CD4-positive, alpha-beta T cell treated with Interleukin-17A for 4 hours (primary cell): ENCODE measurements around the gene GCAT.

Experiments used
- DNase-seq: peaks from one replicate; pipeline ENCODE4 v3.0.0-alpha.2; 2020; ENCODE audit warnings: mixed read lengths

GCAT gene

DNA sequence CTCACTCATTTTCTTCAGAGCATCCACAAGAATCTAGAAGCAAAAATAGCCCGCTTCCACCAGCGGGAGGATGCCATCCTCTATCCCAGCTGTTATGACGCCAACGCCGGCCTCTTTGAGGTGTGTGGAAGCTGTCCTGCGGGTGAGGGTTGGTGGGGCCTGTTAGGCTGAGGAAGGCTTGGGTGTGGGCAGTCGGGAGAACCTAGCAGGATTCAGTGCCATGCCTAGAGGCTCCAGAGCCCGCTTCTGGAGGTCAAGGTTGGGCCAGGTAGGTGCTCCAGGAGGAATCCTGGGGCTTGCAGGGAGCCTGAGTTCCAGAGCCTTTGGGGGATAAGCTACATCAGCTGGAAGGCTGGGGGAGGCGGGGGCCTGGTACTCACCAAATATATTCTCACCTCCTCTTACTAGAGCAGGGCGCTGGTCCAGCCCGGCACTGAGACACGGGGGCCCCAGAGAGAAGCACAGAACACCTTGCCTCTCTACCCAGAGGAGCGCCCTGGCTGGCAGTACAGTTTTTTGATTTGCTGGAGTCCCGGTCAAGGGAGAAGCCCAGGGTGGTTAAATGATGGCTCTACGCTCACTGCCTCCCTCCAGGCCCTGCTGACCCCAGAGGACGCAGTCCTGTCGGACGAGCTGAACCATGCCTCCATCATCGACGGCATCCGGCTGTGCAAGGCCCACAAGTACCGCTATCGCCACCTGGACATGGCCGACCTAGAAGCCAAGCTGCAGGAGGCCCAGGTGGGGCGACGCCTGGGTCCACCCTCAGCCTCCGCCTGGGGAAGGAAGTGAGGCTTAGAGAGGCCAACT, 5.3 kb downstream of the GCAT start:
- no peak for DNase-seq

GRCh38 chr22:37815593-37815992, 7.9 kb downstream of the GCAT start:
- no peak for DNase-seq

DNA sequence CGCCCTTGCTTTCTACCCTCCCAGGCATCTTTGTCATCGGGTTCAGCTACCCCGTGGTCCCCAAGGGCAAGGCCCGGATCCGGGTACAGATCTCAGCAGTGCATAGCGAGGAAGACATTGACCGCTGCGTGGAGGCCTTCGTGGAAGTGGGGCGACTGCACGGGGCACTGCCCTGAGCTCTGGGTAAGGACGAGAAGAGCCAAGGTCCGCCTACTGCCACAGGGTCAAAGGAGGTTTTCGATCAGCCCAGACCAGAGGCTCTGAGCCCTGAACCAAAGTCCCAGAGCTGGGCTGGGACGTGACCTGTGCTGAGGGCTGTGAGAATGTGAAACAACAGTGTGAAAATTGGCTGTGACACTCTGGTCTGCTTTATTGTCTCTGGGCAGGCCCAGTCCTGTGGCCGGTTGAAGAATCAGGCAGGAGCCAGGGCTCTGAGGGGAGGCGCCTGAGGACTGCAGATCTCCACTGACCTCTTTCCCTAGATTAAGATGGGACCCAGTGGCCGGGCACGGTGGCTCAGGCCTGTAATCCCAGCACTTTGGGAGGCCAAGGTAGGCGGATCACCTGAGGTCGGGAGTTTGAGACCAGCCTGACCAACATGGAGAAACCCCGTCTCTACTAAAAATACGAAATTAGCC, 8.9 kb downstream of the GCAT start:
- DNase-seq, result no peak

DNA sequence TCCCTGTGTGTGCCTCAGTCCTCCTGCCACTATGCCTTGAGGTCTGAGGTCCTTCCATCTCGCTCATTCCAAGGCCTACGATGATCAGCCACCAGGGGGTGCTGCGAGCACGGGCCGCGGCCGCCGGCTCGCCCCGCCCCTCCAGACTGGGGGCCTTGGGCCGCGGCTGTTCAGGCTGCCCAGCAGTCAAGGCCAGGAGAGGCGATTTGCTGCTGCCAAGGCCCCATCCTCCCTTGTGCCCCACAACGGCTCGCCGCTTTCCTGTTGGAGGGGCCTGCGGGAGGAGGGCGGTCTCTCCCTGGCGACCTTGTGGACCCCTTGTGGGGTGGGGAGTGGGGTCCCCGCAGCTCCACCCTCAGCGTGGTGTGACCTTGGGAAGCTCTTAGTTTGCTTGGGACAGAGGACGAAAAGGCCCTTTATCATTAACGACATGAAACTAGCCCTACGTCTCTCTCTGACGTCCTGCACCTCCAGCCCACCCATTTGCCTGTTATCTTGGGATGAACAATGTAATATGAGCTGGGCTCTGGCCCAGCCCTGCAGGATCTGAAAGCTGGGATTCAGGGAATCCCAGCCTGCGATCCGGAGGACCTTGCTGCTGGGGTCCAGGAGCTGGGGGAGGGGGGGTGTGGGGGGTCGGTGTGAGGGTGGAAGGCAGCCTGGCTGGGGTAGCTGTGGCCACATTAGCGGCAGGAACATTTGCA, 10.1 kb downstream of the GCAT start:
- DNase-seq, result peak; percentile 88

DNA sequence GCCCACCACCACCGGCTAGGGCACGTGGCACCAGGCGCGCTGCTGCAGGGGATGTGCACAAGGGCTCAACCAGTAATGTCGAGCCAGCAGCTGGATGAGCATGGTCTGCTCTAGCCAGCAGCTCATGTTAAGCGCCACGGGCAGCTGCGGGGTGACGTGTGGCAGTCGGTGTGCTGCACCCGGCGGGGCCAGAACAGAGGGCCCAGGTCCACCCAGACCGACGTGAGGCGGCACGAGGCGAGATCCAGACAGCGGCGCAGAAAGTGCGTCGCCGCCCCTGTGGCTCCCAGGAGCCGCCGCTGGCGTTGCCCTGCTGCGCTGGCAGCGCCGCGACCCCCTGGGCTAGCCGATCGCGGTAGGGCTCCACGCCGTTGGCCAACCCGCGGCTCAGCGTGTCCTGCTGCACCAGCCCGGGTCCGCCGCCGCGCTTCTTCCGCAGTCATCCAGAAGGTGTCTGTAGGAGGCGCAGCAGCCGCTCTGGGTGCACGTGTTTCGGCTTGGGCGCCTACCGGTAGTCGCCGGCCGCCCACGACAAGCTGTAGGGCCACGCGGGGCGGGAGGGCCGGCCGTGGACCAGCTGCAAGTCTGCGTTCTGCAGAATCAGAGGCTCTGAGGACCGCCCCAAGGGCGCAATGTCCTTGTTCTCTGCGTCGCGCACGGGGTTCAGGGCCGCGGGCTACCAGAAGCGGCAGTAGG, 10.8 kb downstream of the GCAT start:
- peak; percentile 77 for DNase-seq

GRCh38 chr22:37819105-37819433, 11.3 kb downstream of the GCAT start:
- DNase-seq, result no peak

- no peak for DNase-seq
Observed at GRCh38 chr22:37820350-37820749, 12.6 kb downstream of the GCAT start.

DNA sequence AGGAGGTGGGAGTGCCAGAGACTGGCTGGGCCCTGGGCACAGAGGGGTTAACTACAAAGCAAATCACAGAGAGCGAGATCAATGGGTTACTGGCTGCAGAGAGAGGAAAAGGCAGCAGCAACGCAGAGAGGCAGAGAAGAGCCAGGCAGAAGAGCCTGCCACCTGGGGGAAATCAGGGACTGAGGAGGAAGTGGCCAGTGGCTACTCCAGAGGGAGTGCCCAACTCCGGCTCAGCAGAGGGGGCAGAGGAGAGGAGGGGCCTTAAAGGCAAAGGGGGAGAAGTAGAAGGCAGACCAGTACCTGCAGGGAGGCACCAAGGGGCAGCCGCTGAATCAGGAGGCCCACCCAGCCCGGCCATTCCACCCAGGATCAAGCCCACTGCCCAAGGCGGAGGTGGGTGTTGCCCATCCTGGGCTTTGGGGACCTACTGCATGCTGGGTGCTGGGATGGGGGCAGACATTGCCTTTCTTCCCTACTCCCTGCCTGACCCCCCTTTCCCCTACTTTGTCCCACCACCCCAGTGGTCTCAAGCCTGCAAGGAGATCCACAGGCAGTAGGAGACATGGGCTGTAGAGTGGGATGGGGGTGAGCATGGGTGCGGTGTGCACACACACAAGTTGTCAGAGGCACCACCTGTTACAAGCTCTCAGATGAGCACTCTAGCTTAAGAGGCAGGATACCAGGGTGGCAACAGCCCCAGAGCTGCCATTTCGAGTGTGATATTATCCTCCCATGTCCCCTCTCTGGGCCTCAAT, 14.5 kb downstream of the GCAT start:
- DNase-seq, result no peak

DNA sequence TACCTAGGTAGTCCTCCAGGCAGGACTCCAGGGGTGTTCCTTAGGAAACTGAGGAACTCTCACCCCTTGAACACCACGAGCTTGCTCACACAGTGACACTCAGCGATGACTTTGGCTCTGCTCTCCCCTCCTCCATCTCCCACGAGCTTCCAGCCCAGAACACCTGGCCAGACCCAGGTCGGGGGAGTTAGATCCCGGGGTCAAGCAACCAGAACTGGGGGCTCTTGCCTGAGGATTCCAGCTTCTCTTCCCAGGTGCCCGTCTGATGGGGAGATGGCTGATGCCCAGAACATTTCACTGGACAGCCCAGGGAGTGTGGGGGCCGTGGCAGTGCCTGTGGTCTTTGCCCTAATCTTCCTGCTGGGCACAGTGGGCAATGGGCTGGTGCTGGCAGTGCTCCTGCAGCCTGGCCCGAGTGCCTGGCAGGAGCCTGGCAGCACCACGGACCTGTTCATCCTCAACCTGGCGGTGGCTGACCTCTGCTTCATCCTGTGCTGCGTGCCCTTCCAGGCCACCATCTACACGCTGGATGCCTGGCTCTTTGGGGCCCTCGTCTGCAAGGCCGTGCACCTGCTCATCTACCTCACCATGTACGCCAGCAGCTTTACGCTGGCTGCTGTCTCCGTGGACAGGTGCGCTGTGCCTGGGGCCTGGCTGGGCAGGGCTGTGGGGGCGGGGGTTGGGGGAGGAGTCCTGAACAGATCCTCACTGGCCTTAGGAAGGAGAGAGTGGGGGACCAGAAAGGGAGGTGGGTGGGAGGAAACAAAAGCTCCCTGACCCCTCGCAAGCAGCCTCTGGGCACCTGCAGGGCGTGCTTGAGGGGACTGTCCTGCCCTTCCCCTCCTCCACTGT, 15.6 kb downstream of the GCAT start, which contains the start of gene GALR3:
Gene GALR3, plus strand, starts transcription at position 249 of the 852 bp plus-strand sequence. Its CDS starts 25 bp downstream, at position 274.
- DNase-seq, result no peak

DNA sequence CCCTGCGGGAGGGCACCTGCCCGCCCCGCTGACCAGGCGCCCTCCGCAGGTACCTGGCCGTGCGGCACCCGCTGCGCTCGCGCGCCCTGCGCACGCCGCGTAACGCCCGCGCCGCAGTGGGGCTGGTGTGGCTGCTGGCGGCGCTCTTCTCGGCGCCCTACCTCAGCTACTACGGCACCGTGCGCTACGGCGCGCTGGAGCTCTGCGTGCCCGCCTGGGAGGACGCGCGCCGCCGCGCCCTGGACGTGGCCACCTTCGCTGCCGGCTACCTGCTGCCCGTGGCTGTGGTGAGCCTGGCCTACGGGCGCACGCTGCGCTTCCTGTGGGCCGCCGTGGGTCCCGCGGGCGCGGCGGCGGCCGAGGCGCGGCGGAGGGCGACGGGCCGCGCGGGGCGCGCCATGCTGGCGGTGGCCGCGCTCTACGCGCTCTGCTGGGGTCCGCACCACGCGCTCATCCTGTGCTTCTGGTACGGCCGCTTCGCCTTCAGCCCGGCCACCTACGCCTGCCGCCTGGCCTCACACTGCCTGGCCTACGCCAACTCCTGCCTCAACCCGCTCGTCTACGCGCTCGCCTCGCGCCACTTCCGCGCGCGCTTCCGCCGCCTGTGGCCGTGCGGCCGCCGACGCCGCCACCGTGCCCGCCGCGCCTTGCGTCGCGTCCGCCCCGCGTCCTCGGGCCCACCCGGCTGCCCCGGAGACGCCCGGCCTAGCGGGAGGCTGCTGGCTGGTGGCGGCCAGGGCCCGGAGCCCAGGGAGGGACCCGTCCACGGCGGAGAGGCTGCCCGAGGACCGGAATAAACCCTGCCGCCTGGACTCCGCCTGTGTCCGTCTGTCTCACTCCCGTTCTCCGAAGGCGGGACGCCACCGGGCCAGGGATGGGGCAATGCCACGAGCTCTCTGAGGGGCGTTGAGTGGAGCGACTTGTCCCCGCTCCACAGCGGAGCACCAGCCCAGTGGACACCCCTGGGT, 17.2 kb downstream of the GCAT start:
- no peak for DNase-seq

DNA sequence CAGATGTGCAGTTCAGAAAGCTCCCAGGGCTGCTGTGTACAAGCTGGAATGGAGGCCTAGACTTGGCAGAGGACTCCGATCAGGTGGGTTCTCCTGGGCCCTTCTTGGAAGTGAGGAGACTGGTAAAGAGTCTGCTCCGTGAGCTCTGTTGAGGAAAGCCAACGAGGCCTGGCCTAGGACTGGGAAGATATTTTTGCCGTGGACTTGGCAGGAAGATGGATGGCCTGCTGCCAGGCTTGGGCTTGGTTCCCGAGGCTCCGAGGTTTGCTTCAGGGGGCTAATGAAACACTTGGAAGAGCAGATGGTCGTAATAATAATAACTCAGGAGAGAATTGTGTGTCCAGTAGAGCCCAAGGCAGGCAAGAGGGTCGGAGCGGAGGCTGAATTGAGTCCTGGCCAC, 19.3 kb downstream of the GCAT start:
- no peak for DNase-seq

- DNase-seq, result no peak
Observed at GRCh38 chr22:37830093-37830842, 22.5 kb downstream of the GCAT start.

DNA sequence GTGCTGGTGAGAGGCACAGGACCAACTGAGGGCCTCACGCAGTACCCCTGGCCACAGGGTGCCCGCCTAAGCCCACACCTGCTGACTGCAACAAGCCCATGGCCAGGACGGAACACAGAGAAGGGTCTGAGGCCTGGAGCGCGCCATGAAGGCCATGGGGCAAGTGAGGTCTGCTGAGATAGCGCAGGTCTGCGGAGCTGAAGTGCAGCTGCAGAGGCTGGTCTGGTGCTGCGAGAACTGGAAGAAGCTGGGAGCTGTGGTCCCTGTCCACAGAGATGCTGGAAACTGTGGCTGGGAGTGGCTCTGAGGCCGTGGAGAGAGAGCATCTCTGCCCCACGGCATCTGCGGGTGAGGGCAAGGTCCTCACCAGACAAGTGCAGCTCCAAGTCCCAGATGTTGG, 23.7 kb downstream of the GCAT start:
- DNase-seq, result no peak

DNA sequence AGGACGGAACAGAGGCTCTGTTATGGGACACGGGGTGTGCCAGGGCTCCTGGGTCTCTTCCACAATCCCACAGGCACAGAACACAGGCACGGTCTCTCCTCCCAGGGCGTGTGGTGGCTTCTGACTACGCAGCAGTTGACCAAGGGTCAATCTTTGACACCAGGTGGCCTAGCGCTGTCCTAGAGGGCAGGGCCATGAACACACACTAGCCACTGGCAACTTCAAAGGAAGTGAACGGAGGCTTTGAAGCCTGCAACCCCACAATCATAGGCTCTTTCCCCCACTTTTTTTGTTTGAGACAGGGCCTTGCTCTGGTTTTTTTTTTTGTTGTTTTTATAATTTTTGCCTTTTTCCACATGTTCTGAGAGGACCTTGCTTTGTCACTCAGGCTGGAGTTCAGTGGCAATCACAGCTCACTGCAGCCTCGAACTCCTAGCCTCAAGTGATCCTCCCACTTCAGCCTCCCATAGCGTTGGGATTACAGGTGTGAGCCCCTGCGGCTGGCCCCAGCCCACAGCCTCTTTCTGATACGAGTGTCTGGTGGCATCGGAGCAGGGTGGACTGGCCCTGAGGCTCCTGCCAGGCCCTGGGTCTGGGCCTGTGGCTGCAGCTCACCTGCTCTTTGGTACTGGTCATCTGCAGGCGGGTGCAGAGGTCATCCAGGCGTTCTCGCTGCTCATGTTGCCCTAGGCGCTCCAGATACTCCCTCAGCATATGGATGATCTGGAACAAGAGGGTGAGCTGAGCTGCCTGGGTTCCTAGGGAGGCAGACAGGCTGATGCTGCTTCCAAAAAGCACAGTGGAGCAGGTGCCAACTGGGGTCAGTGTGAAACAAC, 24.5 kb downstream of the GCAT start:
- no peak for DNase-seq

GRCh38 chr22:37842015-37842793, 34.5 kb downstream of the GCAT start:
- no peak for DNase-seq

DNA sequence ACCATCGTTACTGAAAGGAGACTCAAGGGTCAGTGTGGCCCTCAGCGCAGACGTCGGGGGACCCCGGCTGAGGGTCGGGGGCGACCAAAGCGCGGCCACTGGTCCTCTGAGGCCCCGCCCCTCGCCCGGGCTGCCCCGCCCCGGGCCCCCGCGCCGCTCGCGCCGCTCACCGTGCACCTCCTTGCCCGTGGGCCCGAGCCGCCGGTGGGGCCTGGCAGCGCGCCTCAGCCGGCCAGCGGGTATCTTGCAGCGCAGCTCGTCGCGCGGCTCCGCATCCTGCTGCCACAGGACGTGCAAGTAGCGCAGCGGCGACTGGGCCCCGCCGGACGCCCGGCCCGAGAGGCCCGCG, 36.0 kb downstream of the GCAT start:
- DNase-seq, result peak; percentile 52

DNA sequence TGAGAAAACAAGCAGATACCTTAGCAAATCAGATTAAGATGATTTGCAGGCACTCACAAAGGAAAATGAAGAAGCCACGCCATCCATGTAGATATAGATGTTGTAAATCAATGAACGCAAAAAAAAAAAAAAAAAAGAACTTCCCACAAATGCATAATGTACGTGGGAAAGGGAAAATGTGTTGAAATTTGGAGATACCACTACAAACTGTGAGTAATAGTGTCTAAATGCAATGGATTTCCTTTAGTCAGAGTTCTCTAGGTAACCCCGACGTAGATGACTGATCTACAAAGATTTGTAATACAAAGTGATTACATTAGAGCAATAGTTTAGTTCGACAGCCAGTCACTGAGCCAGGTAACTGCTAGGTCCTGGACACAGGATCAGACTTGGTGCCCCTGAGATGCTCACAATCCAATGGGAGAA, 37.2 kb downstream of the GCAT start:
- DNase-seq, result no peak

DNA sequence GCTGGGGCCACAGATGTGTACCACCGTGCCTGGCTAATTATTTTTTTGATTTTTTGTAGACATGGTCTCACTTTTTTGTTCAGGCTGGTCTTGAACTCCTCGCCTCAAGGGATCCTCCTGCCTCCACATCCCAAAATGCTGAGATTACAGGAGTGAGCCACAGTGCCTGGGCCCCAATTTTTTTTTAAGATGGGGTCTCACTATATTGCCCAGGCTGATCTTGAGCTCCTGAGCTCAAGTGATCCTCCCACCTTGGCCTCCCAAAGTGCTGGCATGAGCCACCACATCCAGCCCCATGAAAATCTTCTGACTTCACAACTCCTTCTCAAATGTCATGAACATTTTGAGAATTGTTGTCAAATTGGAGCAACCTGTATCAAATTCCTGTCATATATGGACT, 38.7 kb downstream of the GCAT start:
- DNase-seq, result no peak
